ENCODE measurements around the gene PIGB. TPM values are rescaled to one million over a fixed set of nuclear protein-coding genes. Genes with fewer than 3 reads are reported as not detected.
A peak's percentile ranks its signal among the peaks of the same experiment; 100 is the strongest.

PIGB gene
- total RNA-seq (2014; rRNA removed; shearing (Covaris generic)) (8.7 and 10.3 TPM in 2 replicates), total RNA-seq (2022) (27.6 and 35.7 TPM in 2 replicates), Bru-seq, nascent RNA (percentile 81 among the genes with signal in this experiment), BruChase-seq, experiment 1, labeled RNA remaining after a 6-hour chase (percentile 75 among the genes with signal in this experiment), BruChase-seq, experiment 2, labeled RNA remaining after a 2-hour chase (percentile 77 among the genes with signal in this experiment)
- long read RNA-seq, transcript PIGB-202 (12 exons, 1,668 nt): major isoform, 12 of 38 reads
- long read RNA-seq, partial matches to known transcripts: 2 of 38 reads
- long read RNA-seq, other reads (novel, unspliced or antisense): 23 of 38 reads

GRCh38 chr15:55318588-55319494, at the start of gene PIGB, which contains the start of gene PIGBOS1:
TSS of gene PIGB (plus strand) at chr15:55319222. CDS start at chr15:55319251, 29 bp downstream.
TSS of gene PIGBOS1 (minus strand) at chr15:55319123. CDS start at chr15:55317792, 1,331 bp downstream.
- Histone ChIP-seq H3K36me3 (ENCODE audit: insufficient read depth, low read length) (peaks cover 12% of the 10 kb centered on the region), H3K79me2 (ENCODE audit: insufficient read depth, low read depth, low read length) (peaks cover 55% of the 10 kb centered on the region), H3K27ac (ENCODE audit: low read depth, low read length, poor library complexity, severe bottlenecking) (peak within 1 kb of the TSS; percentile 67), H2AFZ (ENCODE audit: low read length) (peak within 1 kb of the TSS; percentile 69), H3K4me2 (ENCODE audit: low read length) (peak within 1 kb of the TSS; percentile 100), H3K9me2 (ENCODE audit: insufficient read depth, low read length) (no peaks in the 10 kb centered on the region), H4K20me1 (ENCODE audit: insufficient read depth, low read length) (no peaks in the 10 kb centered on the region), H3K4me1 (ENCODE audit: insufficient read depth, low read length, poor library complexity, severe bottlenecking) (peaks cover 22% of the 10 kb centered on the region), H3K4me3 (ENCODE audit: low read depth, low read length, poor library complexity, severe bottlenecking) (peak within 1 kb of the TSS; percentile 82), H3K9me3 (ENCODE audit: low read length) (no peaks in the 10 kb centered on the region)
- TF ChIP-seq EZH2phosphoT487 (IDR thresholded peaks at IDR 0.05; ENCODE audit: borderline replicate concordance, low read depth, low read length): no peak
- CTCF ChIA-PET (ENCODE audit: unreplicated experiment): interaction anchor here (0.8 kb wide), 1 partner anchor 88 kb away, joined by 4 read pairs; no protein-coding TSS in a partner anchor
- TSS peak; percentile 64 for BruUV-seq (replicated peaks)
- intact Hi-C loops (cut with micrococcal nuclease; ENCODE audit: unreplicated experiment): loop anchor here (1.0 to 2.0 kb wide), 2 partner anchors 84 to 89 kb away; partner anchors contain the start of genes CCPG1 and PIERCE2
- DNase-seq (ENCODE audit: low spot score): peak; percentile 89
- POLR2A ChIA-PET: interaction anchor here (0.6 to 1.9 kb wide), 11 partner anchors 21 to 694 kb away, joined by 3 to 14 read pairs (median 4); partner anchors contain the start of genes CCPG1, PIERCE2 and RSL24D1

GRCh38 chr15:55270291-55270690, 48.7 kb upstream of the PIGB start:
- intact Hi-C loops (cut with micrococcal nuclease; ENCODE audit: unreplicated experiment): no loop called here
- Histone ChIP-seq H3K9me3 (ENCODE audit: low read length) (no peaks in the 10 kb centered on the region), H3K36me3 (ENCODE audit: insufficient read depth, low read length) (no peaks in the 10 kb centered on the region), H3K9me2 (ENCODE audit: insufficient read depth, low read length) (no peaks in the 10 kb centered on the region), H3K27ac (ENCODE audit: low read depth, low read length, poor library complexity, severe bottlenecking) (no peak overlapping the region), H3K79me2 (ENCODE audit: insufficient read depth, low read depth, low read length) (no peaks in the 10 kb centered on the region), H4K20me1 (ENCODE audit: insufficient read depth, low read length) (no peaks in the 10 kb centered on the region), H3K4me2 (ENCODE audit: low read length) (no peak overlapping the region), H3K4me1 (ENCODE audit: insufficient read depth, low read length, poor library complexity, severe bottlenecking) (no peaks in the 10 kb centered on the region), H2AFZ (ENCODE audit: low read length) (no peak overlapping the region), H3K4me3 (ENCODE audit: low read depth, low read length, poor library complexity, severe bottlenecking) (no peak overlapping the region)
- DNase-seq (ENCODE audit: low spot score): no peak
- no TSS peak for BruUV-seq (replicated peaks)
- TF ChIP-seq CTCF (conservative IDR thresholded peaks at IDR 0.05; ENCODE audit: low read length): no peak
- no peak for TF ChIP-seq EZH2phosphoT487 (IDR thresholded peaks at IDR 0.05; ENCODE audit: borderline replicate concordance, low read depth, low read length)
- ChIA-PET POLR2A (interaction anchor here (1.0 kb wide), 1 partner anchor 12 kb away, joined by 3 read pairs; no protein-coding TSS in a partner anchor), CTCF (ENCODE audit: unreplicated experiment) (no interaction called here)

GRCh38 chr15:55276324-55276723, 42.7 kb upstream of the PIGB start:
- ChIA-PET POLR2A (interaction anchor here (1.3 kb wide), 1 partner anchor 55 kb away, joined by 3 read pairs; no protein-coding TSS in a partner anchor), CTCF (ENCODE audit: unreplicated experiment) (no interaction called here)
- Histone ChIP-seq H4K20me1 (ENCODE audit: insufficient read depth, low read length) (no peaks in the 10 kb centered on the region), H3K9me3 (ENCODE audit: low read length) (no peaks in the 10 kb centered on the region), H2AFZ (ENCODE audit: low read length) (no peak overlapping the region), H3K4me3 (ENCODE audit: low read depth, low read length, poor library complexity, severe bottlenecking) (no peak overlapping the region), H3K79me2 (ENCODE audit: insufficient read depth, low read depth, low read length) (no peaks in the 10 kb centered on the region), H3K27ac (ENCODE audit: low read depth, low read length, poor library complexity, severe bottlenecking) (no peak overlapping the region), H3K36me3 (ENCODE audit: insufficient read depth, low read length) (no peaks in the 10 kb centered on the region), H3K4me1 (ENCODE audit: insufficient read depth, low read length, poor library complexity, severe bottlenecking) (peaks cover 7% of the 10 kb centered on the region), H3K9me2 (ENCODE audit: insufficient read depth, low read length) (no peaks in the 10 kb centered on the region), H3K4me2 (ENCODE audit: low read length) (no peak overlapping the region)
- TF ChIP-seq CTCF (conservative IDR thresholded peaks at IDR 0.05; ENCODE audit: low read length) (no peak), EZH2phosphoT487 (IDR thresholded peaks at IDR 0.05; ENCODE audit: borderline replicate concordance, low read depth, low read length) (no peak)
- intact Hi-C loops (cut with micrococcal nuclease; ENCODE audit: unreplicated experiment): no loop called here
- BruUV-seq (replicated peaks): no TSS peak
- DNase-seq (ENCODE audit: low spot score): no peak
